Aorta (tissue), 5 donors: ENCODE data around the gene AGR2. TPM values are rescaled to one million over a fixed set of nuclear protein-coding genes. Genes with fewer than 3 reads are reported as not detected.

Source experiments
- ATAC-seq: fragments of 200-7000 bp; cut with Tn5 transposase; one replicate; pipeline ENCODE4 v1.9.1; 2022; ENCODE audit warnings: moderate library complexity; ENCODE audit not compliant: low FRiP score
- DNase-seq, 2 donors: peaks; one replicate each; pipeline ENCODE4 v3.0.0-alpha.2; 2020
- H3K27ac ChIP-seq, 2 donors: one replicate each; pipeline ENCODE4 v1.5.1; 2013; ENCODE audit warnings: low read length in 2 of 2, mild to moderate bottlenecking in 2 of 2, moderate library complexity in 2 of 2, control low read depth in 1 of 2, inconsistent platforms in 1 of 2, low read depth in 1 of 2
- H3K27me3 ChIP-seq, 2 donors: one replicate each; pipeline ENCODE4 v1.6.1; 2013; ENCODE audit warnings: control low read depth in 1 of 2, low read length in 1 of 2, mild to moderate bottlenecking in 1 of 2, moderate library complexity in 1 of 2; ENCODE audit not compliant: insufficient read depth in 2 of 2, control insufficient read depth in 1 of 2
- H3K36me3 ChIP-seq, 2 donors: one replicate each; pipeline ENCODE4 v1.6.1; 2013; ENCODE audit warnings: control low read depth in 1 of 2, low read length in 1 of 2, mild to moderate bottlenecking in 1 of 2; ENCODE audit not compliant: insufficient read depth in 2 of 2, control insufficient read depth in 1 of 2
- H3K4me1 ChIP-seq, 2 donors: one replicate each; pipeline ENCODE4 v1.6.1; 2013; ENCODE audit warnings: low read length in 2 of 2, control low read depth in 1 of 2, mild to moderate bottlenecking in 1 of 2, moderate library complexity in 1 of 2; ENCODE audit not compliant: insufficient read depth in 2 of 2, control insufficient read depth in 1 of 2
- H3K4me3 ChIP-seq, 2 donors: one replicate each; pipeline ENCODE4 v1.5.1; 2013; ENCODE audit warnings: low read length in 2 of 2, control low read depth in 1 of 2, mild to moderate bottlenecking in 1 of 2
- H3K9me3 ChIP-seq: one replicate; pipeline ENCODE4 v1.6.1; 2013; ENCODE audit warnings: mild to moderate bottlenecking, low read length; ENCODE audit not compliant: control insufficient read depth
- WGBS, 2 donors: extraction: QIAGEN DNeasy Blood & Tissue Kit; methylation state at CpG; one replicate each; pipeline ENCODE4 v1.1.7; 2013; 5-methylcytosine and 5-hydroxymethylcytosine counted together
- intact Hi-C, 2 donors: fragments of 100-400 bp; cut with DNase I; formaldehyde crosslinking; loops; one replicate each; pipeline versions ENCODE4 v1.14.2 to v1.15.0; 2022
- polyA plus RNA-seq, 2 donors: library from polyadenylated mRNA; stranded (reverse); fragments of 200-250 nt; gene quantifications; one replicate each; pipeline ENCODE4 v1.2.3, GENCODE V29; 2013
- total RNA-seq, 2 donors: library from RNA; stranded (reverse); fragmentation: NEBNext Ultra II Directional; extraction: Animal tissue kit (Norgen Biotek cat#: 25700); gene quantifications; one replicate each; pipeline ENCODE4 v1.2.1, GENCODE V29; 2021
- donor health status: healthy with polysubstance abuse.
- donor health status: Bipolar disorder and iron deficiency.
- donor health status: DM: no; HTN: no; CAD: no.
- donor health status: DM: no; HTN: no; CAD: no.
- donor health status: DM: yes; HTN: yes; CAD: no.

The AGR2 gene
- total and polyA plus RNA-seq, 4 donors, result 0.10 to 19.8 TPM; not detected in 2

- Histone ChIP-seq H3K4me3 (no peak overlapping the region), H3K36me3 (no peaks in the 10 kb centered on the region), H3K4me1 (no peaks in the 10 kb centered on the region), H3K27me3 (no peaks in the 10 kb centered on the region), H3K9me3 (no peaks in the 10 kb centered on the region), H3K27ac (no peak overlapping the region)
- no peak for DNase-seq
- no peak for ATAC-seq
- intact Hi-C loops, result no loop called here
- 73 to 87% methylated on average over 3 of the region's 3 CpGs for WGBS, 2 donors
Measured at GRCh38 chr7:16805441-16805840, 642 bp upstream of the AGR2 start.

DNA sequence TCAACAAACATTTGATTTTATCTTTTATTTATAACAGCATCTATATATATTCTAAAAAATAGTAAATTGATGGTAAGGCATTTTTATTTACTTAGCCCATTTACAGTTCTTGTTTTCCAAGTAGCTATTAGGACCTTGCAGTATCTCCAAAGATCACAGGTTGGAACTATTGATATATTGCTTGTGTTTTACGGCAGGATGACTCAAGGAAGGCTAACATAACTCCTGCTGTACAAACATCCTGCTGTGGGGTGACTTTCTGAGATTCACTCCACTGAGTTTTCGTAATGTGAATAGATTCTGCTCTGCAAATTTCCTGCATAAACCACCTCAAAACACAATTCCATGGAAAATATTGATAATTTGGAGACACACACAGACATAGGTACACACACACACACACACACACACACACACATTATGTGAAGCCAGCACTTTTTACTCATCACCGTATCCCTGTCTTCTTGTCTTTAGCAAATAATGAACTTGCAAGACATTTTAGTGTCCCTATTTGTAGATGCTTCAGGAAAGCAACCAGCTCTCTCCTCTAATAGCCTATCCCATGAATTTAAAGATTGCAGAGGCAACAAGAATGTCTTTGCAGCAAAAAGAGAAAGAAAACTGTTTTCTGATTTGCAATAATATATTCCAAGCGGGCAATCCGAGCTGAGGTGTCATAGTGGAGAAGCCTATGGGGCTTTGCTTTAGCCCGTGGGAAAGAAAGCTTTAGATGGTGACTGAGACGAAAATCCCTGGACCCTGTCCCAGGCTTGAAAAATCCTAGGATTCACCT is 722 bp downstream of the AGR2 start:
- no peak for ATAC-seq
- Histone ChIP-seq H3K4me3 (no peak overlapping the region), H3K4me1 (no peaks in the 10 kb centered on the region), H3K27ac (no peak overlapping the region), H3K9me3 (no peaks in the 10 kb centered on the region), H3K36me3 (no peaks in the 10 kb centered on the region), H3K27me3 (no peaks in the 10 kb centered on the region)
- no peak for DNase-seq
- 72 to 83% methylated on average over 7 of the region's 7 CpGs for WGBS, 2 donors
- intact Hi-C loops, result loop anchor here in 1 of 2 donors (5.0 kb wide), 1 partner anchor 113 kb away; no protein-coding TSS in a partner anchor

DNA sequence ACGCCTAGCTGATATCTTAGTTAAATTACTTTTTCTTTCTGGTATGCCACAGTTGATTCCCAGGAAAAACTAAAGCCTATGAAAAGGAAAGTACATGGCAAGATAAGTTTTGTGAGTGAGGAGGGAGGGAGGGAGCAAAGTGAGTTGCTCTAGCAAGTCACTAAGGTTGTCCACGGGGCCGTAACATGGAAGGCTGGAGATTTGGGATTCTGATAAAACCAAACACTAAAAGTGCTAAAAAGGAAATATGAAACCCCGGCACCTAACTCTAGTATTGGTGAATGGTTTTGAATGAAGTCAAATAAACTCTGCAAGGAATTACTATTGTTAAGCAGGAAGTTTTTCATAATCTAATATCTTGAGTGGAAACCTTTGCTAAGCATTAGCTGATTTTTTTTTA is 1.7 kb downstream of the AGR2 start:
- DNase-seq (no peak), ATAC-seq (no peak)
- intact Hi-C loops, result loop anchor here in 1 of 2 donors (5.0 kb wide), 1 partner anchor 114 kb away; no protein-coding TSS in a partner anchor
- H3K4me1 ChIP-seq, result no peaks in the 10 kb centered on the region
- no peak overlapping the region for H3K27ac ChIP-seq
- no peak overlapping the region for H3K4me3 ChIP-seq
- H3K36me3 ChIP-seq, result no peaks in the 10 kb centered on the region
- no peaks in the 10 kb centered on the region for H3K27me3 ChIP-seq
- no peaks in the 10 kb centered on the region for H3K9me3 ChIP-seq
- 88 to 92% methylated on average over 4 of the region's 4 CpGs for WGBS, 2 donors

DNA sequence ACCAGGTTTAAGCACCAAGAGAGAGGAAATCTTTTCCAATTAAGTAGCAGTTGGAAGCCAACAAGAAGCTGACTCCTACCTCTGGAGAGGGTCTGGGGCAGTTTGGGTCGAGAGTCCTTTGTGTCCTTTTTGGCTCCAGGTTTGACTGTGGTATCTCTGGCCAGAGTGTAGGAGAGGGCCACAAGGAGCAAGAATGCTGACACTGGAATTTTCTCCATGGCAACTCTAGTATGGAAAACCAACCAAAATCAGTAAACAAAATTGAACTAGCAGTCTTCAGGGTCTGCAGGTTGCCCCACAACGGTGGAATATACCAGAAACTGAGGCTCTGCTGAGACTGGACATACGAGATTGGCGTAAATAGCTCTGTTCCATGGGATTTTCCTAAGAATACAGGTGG is 3.2 kb downstream of the AGR2 start:
- H3K4me3 ChIP-seq, result no peak overlapping the region
- no peaks in the 10 kb centered on the region for H3K4me1 ChIP-seq
- no peaks in the 10 kb centered on the region for H3K9me3 ChIP-seq
- DNase-seq (no peak), ATAC-seq (no peak)
- no peak overlapping the region for H3K27ac ChIP-seq
- intact Hi-C loops, result loop anchor here (2.0 to 5.0 kb wide), 2 partner anchors 116 to 117 kb away; no protein-coding TSS in a partner anchor
- H3K27me3 ChIP-seq, result no peaks in the 10 kb centered on the region
- whole genome bisulfite sequencing, 2 donors, result 81 to 84% methylated on average over 4 of the region's 4 CpGs
- no peaks in the 10 kb centered on the region for H3K36me3 ChIP-seq

DNA sequence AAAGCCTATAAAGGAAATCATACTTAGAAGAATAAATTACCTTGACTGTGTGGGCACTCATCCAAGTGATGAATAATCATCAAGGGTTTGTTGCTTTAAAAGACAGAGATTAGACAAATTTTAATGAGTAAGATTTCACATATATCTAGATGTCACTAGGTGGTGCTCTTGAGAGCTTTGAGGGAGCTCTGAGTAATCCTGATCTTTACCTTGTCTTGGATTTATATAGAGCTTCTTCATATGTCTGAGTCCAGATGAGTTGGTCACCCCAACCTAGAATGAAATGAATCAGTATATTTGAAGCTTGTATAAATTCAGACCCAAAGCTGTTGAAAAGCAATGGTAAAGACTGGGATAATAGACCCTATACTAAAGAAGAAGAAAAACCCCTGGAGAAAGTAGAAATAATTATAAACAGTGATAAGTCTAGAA is 3.7 kb downstream of the AGR2 start:
- Histone ChIP-seq H3K9me3 (no peaks in the 10 kb centered on the region), H3K4me1 (no peaks in the 10 kb centered on the region), H3K27me3 (no peaks in the 10 kb centered on the region), H3K36me3 (no peaks in the 10 kb centered on the region), H3K27ac (no peak overlapping the region), H3K4me3 (no peak overlapping the region)
- intact Hi-C loops, result loop anchor here (2.0 to 5.0 kb wide), 2 partner anchors 116 to 118 kb away; no protein-coding TSS in a partner anchor
- DNase-seq, result no peak
- ATAC-seq, result no peak

- ATAC-seq, result no peak
- intact Hi-C loops, result no loop called here
- Histone ChIP-seq H3K4me1 (no peaks in the 10 kb centered on the region), H3K27me3 (peaks cover 0 to 2% of the 10 kb centered on the region in 2 donors), H3K36me3 (no peaks in the 10 kb centered on the region), H3K27ac (no peak overlapping the region), H3K4me3 (no peak overlapping the region), H3K9me3 (no peaks in the 10 kb centered on the region)
- DNase-seq, result no peak
- 43 to 50% methylated on average over 6 of the region's 6 CpGs for WGBS, 2 donors
Measured at GRCh38 chr7:16795624-16796023, 9.2 kb downstream of the AGR2 start.

- Histone ChIP-seq H3K4me1 (no peaks in the 10 kb centered on the region), H3K27ac (no peak overlapping the region), H3K36me3 (no peaks in the 10 kb centered on the region), H3K9me3 (no peaks in the 10 kb centered on the region), H3K27me3 (peaks cover 0 to 2% of the 10 kb centered on the region in 2 donors), H3K4me3 (no peak overlapping the region)
- WGBS, 2 donors, result 45 to 58% methylated on average over 3 of the region's 3 CpGs
- DNase-seq (no peak), ATAC-seq (no peak)
- intact Hi-C loops, result no loop called here
Measured at GRCh38 chr7:16794986-16795385, 9.8 kb downstream of the AGR2 start.

DNA sequence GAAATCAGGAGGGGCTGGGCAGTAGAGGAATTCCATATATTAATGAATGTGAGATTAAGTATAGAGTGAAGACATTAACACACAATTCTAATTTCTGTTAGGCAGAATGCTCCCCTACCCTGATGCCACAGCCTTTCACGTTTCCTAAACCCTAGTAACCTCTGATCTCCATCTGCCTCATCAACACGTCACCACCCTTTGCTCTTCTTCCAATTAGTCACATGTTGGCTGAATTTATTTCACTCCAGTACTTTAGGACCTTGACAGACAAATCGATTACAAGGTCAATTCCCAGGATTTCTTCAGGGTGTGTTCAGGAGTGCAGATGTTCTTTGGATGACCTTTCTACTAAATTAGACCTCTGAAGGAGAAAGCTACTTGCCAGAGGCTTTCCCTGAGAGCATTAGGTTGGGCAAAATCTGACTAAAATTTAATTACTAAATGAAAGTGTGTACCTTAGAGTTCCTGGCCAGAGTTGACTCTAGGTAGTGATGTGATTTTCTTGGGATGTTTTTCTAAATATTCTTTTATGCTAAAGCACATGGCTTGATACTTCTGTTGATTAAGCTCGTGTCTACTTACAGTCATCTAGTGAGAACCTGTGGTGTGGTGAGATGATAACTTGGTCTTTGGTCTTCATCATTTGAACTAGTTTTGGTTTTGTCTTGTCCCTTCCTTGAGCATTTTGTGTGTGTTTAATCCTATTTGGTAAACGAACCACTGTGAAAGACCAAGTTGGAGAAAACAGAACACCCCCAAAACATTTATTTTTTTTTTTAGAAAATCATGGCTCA is 12.7 kb downstream of the AGR2 start:
- WGBS, 2 donors, result 83 to 85% methylated on average over 5 of the region's 5 CpGs
- intact Hi-C loops, result no loop called here
- ATAC-seq, result no peak

More for the DNA sequence above, 12.7 kb downstream of the AGR2 start:
- no peaks in the 10 kb centered on the region for H3K4me1 ChIP-seq
- H3K4me3 ChIP-seq, result no peak overlapping the region
- no peaks in the 10 kb centered on the region for H3K36me3 ChIP-seq
- H3K27ac ChIP-seq, result no peak overlapping the region
- peaks cover 0 to 2% of the 10 kb centered on the region in 2 donors for H3K27me3 ChIP-seq
- H3K9me3 ChIP-seq, result no peaks in the 10 kb centered on the region
- no peak for DNase-seq
